Thyroid gland (tissue), 4 donors: ENCODE measurements around the gene ZFAND3. TPM values are rescaled to one million over a fixed set of nuclear protein-coding genes. Genes with fewer than 3 reads are reported as not detected.

Experiments used
- DNase-seq, 2 donors: peaks; one replicate each; pipeline ENCODE4 v3.0.0-alpha.2; 2019
- H3K27ac ChIP-seq, 3 donors: fragments of 200-600 bp; sonication (generic); 1 replicate in 2 of 3; 2 replicates in 1 of 3; pipeline ENCODE4 v1.5.1; 2016 to 2019; ENCODE audit warnings: mild to moderate bottlenecking in 1 of 3, moderate library complexity in 1 of 3
- H3K27me3 ChIP-seq: fragments of 200-600 bp; sonication (generic); one replicate; pipeline ENCODE4 v1.5.1; 2019
- H3K36me3 ChIP-seq, 2 donors: fragments of 200-600 bp; sonication (generic); one replicate each; pipeline ENCODE4 v1.5.1; 2016 to 2019
- H3K4me1 ChIP-seq, 2 donors: fragments of 200-600 bp; sonication (generic); one replicate each; pipeline ENCODE4 v1.5.1; 2017 to 2019
- H3K4me3 ChIP-seq, 3 donors: fragments of 200-600 bp; sonication (generic); replicated peaks in 1 of 3; 1 replicate in 2 of 3; 2 replicates in 1 of 3; pipeline ENCODE4 v1.5.1; 2016; ENCODE audit warnings: mild to moderate bottlenecking in 1 of 3
- H3K9me3 ChIP-seq: fragments of 200-600 bp; sonication (generic); one replicate; pipeline ENCODE4 v1.5.1; 2017
- POLR2A ChIP-seq, 2 donors: fragments of 450-650 bp; IDR thresholded peaks; one replicate each; pipeline ENCODE4 v1.6.1; 2017; ENCODE audit warnings: antibody characterized with exemption in 2 of 2, mild to moderate bottlenecking in 2 of 2, moderate library complexity in 1 of 2
- WGBS, 2 donors: methylation state at CpG; one replicate each; pipeline ENCODE4 v1.1.5; 2017; 5-methylcytosine and 5-hydroxymethylcytosine counted together
- intact Hi-C: fragments of 100-400 bp; cut with DNase I; formaldehyde crosslinking; loops from one replicate; pipeline ENCODE4 v1.15.1; 2023
- total RNA-seq, 4 donors: library from RNA; depleted of rRNA; stranded (reverse); fragments of >200 nt; gene quantifications; one replicate each; pipeline ENCODE4 v1.2.3, GENCODE V29; 2016
- TF ChIP-seq, protein P1 (sequence below), 6 experiments: fragments of 200-600 bp in 3 of 6; fragments of 450-650 bp in 3 of 6; sonication (generic) in 3 of 6; IDR thresholded peaks; one replicate each; pipeline ENCODE4 v1.5.1; 2016 to 2019; ENCODE audit warnings: antibody characterized with exemption in 6 of 6, mild to moderate bottlenecking in 2 of 6, inconsistent platforms in 1 of 6, moderate library complexity in 1 of 6

ZFAND3 gene
- total RNA-seq, 4 donors from 2014 or later = 41.3 to 57.7 (median 55.9) TPM

DNA sequence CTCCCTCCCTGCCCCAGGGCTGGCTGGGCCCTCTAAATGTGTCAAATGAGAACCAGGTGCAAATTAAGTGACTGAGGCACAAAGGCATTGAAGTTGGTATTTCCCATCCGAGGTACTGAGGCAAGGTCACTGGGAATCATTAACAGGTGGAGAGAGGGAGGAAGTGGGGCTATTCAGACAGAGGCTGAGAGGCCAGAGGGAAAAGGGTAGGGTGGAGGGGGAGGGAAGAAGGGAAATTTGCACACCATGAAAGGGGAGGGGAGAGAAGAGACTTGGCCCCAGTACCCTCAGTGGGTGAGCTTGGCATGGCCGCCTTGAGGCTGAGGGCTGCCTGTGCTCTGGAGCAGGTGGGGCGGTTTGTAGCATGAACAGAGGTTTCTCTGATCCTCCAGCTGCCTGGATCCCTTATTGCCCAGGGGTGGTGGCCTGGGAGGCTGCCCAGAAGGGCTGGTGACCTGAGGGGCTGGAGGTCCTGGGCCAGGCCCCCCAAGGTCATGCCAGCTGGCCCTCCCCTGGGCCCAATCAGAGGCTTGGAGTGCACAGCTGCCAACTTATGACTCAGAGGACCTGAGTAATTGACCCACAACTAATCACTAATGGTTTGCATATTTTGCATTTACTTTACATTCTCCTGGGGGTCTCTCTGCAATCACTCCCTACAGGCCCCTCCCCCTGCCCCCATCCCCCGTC, 40.3 kb upstream of the ZFAND3 start:
- H3K36me3 ChIP-seq = no peaks in the 10 kb centered on the region
- no peaks in the 10 kb centered on the region for H3K27me3 ChIP-seq
- H3K4me1 ChIP-seq = peaks cover 10% of the 10 kb centered on the region in 2 donors
- 77 to 88% methylated on average over 4 of the region's 4 CpGs for WGBS, 2 donors
- intact Hi-C loops = loop anchor here (10.0 kb wide), 1 partner anchor 716 kb away; no protein-coding TSS in a partner anchor
- TF ChIP-seq POLR2A (IDR thresholded peaks at IDR 0.05) = no peak
- TF ChIP-seq, protein P1, sequence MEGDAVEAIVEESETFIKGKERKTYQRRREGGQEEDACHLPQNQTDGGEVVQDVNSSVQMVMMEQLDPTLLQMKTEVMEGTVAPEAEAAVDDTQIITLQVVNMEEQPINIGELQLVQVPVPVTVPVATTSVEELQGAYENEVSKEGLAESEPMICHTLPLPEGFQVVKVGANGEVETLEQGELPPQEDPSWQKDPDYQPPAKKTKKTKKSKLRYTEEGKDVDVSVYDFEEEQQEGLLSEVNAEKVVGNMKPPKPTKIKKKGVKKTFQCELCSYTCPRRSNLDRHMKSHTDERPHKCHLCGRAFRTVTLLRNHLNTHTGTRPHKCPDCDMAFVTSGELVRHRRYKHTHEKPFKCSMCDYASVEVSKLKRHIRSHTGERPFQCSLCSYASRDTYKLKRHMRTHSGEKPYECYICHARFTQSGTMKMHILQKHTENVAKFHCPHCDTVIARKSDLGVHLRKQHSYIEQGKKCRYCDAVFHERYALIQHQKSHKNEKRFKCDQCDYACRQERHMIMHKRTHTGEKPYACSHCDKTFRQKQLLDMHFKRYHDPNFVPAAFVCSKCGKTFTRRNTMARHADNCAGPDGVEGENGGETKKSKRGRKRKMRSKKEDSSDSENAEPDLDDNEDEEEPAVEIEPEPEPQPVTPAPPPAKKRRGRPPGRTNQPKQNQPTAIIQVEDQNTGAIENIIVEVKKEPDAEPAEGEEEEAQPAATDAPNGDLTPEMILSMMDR (IDR thresholded peaks at IDR 0.05) = no peak
- H3K4me3 ChIP-seq = no peak overlapping the region
- DNase-seq = no peak
- H3K27ac ChIP-seq = no peak overlapping the region
- no peaks in the 10 kb centered on the region for H3K9me3 ChIP-seq

DNA sequence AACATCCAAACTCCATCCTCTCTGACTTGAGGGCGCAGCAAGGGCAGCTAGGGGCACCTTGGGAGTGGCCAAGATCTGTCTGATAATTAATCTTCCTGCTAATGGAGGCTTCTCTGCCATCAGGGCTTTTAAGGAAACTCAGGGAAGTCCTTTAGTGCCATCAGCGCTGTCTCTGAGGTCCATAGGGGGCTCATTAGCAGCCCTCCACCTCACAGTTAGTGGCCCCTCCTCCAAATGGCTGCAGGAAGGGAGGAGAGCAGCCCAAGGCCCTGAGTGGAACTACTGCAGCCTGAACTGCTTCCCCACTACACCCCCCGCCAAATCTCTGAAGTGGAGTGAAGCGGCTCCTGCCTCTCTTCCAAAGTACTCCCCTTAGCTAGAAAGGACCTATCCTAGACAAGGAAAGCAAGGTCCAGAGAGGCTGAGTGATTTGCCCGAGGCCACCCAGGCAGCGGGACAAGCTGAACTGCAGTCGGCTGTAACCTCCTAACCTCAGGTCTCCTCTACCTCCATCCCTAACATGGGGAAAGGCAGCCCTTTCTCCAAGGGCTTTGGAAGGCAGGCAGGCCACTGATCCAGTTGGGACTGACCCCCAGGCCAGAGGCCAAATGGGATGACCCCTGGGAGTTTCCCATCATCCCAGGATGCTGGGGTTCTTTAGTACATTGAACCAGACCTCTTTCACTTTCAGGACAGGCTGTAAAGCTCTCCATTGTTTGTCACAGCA, 39.5 kb upstream of the ZFAND3 start:
- WGBS, 2 donors = 91 to 96% methylated on average over 6 to 7 of the region's 7 CpGs
- intact Hi-C loops = loop anchor here (10.0 kb wide), 2 partner anchors 235 to 715 kb away; no protein-coding TSS in a partner anchor

DNA sequence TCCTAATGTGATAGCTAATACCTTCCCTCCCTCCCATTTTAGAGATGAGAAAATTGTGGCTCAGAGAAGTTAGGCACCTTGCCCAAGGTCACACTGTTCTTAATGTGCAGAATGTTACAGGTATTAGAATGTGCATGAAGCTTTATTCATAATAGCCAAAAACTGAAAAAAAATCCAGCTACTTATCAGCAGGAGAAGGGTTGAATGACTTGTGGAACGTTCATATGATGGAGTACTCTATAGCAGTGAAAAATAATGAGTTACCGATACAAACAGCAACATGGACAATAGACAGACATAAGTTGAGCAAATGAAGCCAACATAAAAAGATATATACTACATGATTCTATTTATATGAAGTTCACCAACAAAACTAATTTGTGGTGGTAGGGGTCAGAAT, 37.7 kb upstream of the ZFAND3 start:
- Histone ChIP-seq H3K27ac (no peak overlapping the region), H3K9me3 (no peaks in the 10 kb centered on the region), H3K36me3 (no peaks in the 10 kb centered on the region), H3K4me3 (no peak overlapping the region), H3K4me1 (peaks cover 12 to 18% of the 10 kb centered on the region in 2 donors), H3K27me3 (no peaks in the 10 kb centered on the region)
- no peak for DNase-seq
- intact Hi-C loops = loop anchor here (10.0 kb wide), 1 partner anchor 233 kb away; no protein-coding TSS in a partner anchor
- TF ChIP-seq POLR2A (IDR thresholded peaks at IDR 0.05) = no peak
- TF ChIP-seq, protein P1 (IDR thresholded peaks at IDR 0.05) = no peak
- 89 to 95% methylated on average over 2 of the region's 2 CpGs for WGBS, 2 donors

More for the DNA sequence above, 39.5 kb upstream of the ZFAND3 start:
- no peak for TF ChIP-seq POLR2A (IDR thresholded peaks at IDR 0.05)
- TF ChIP-seq, protein P1 (IDR thresholded peaks at IDR 0.05) = no peak
- no peak overlapping the region for H3K27ac ChIP-seq
- no peaks in the 10 kb centered on the region for H3K9me3 ChIP-seq
- H3K36me3 ChIP-seq = no peaks in the 10 kb centered on the region
- DNase-seq = no peak
- no peaks in the 10 kb centered on the region for H3K27me3 ChIP-seq
- peaks cover 12 to 18% of the 10 kb centered on the region in 2 donors for H3K4me1 ChIP-seq
- H3K4me3 ChIP-seq = no peak overlapping the region

DNA sequence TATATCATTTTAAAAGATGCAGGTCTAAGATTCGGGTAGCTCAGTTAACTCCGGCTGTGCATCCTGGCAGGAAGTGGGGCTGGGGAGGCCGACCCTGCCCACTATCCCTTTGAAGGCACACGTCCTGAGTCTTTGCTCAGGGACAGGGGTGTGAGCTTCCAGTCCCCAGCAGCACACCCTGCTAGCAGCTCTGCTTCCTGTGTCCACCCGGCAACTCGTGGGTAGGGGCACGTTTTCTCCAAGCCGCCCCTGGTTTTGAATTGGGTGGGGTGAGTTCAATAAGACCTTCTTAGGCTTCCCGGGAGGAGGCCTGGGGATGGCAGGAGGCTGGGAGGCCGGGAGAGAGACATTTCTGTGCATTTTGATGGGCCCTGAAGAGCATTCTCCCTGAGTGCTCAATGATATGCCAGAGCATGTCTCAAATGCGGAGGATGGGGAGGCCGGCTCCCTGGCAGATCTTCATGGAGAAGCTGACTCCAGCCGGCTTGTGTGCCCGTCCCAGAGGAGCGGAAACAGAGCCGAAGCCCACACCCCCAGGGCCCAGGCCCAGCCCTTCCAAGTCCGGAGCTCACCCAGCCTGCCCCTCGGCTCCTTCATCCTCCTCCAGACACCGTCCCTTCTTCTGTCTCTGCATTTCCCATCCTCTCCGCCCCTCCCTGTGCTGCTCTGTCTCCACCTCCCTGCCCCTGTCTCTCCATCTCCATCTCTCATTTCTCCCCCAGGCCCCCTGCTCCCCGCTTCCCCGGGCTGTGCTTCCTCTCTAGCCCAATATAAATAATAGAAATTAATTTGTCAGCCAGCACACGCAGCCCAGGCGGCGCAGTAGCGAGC, 36.3 kb upstream of the ZFAND3 start:
- Histone ChIP-seq H3K4me1 (peaks cover 12 to 18% of the 10 kb centered on the region in 2 donors), H3K27ac (peak overlapping the region in 2 of 3 donors; percentile 4 to 44), H3K27me3 (no peaks in the 10 kb centered on the region), H3K36me3 (no peaks in the 10 kb centered on the region), H3K4me3 (peak overlapping the region in 2 of 3 donors; percentile 19 to 39), H3K9me3 (no peaks in the 10 kb centered on the region)
- intact Hi-C loops = loop anchor here (10.0 kb wide), 1 partner anchor 232 kb away; no protein-coding TSS in a partner anchor
- no peak for TF ChIP-seq POLR2A (IDR thresholded peaks at IDR 0.05)
- TF ChIP-seq, protein P1 (IDR thresholded peaks at IDR 0.05) = no peak
- 19 to 23% methylated on average over 23 to 26 of the region's 26 CpGs for WGBS, 2 donors
- peak; percentile 43 to 55 for DNase-seq
